GM12878 (cell line): ENCODE measurements around the gene RPL5. TPM values are rescaled to one million over a fixed set of nuclear protein-coding genes. Genes with fewer than 3 reads are reported as not detected.

Experiments
- ATAC-seq: fragments of 200-7000 bp; cut with Tn5 transposase; 3 replicates; pipeline ENCODE4 v1.9.1; 2020; ENCODE audit warnings: mild to moderate bottlenecking, moderate library complexity
- BruUV-seq: library from RNA; stranded (reverse); fragments of 400-500 nt; replicated peaks from 2 replicates; lab custom pipeline; 2021; lab: Mats Ljungman, UMichigan
- CTCF ChIA-PET: fragments of 300-600 bp; sonication (Branson Sonifier 250); formaldehyde crosslinking; extraction: SDS; loops from one replicate; lab custom pipeline; 2021; ENCODE audit warnings: inconsistent platforms; lab: Yijun Ruan, JAX
- POLR2A ChIA-PET: fragments of 350-600 bp; formaldehyde crosslinking; extraction: SDS; loops from one replicate; lab custom pipeline; 2021; ENCODE audit warnings: inconsistent platforms; lab: Charles Lee
- RAD21 ChIA-PET: fragments of 300-600 bp; sonication (Branson Sonifier 250); formaldehyde crosslinking; loops from one replicate; lab custom pipeline; 2023; ENCODE audit warnings: antibody characterized with exemption; ENCODE audit not compliant: unreplicated experiment; lab: Charles Lee
- SMC1A ChIA-PET: fragments of 300-600 bp; sonication (Branson Sonifier 250); formaldehyde crosslinking; loops from one replicate; lab custom pipeline; 2023; ENCODE audit not compliant: unreplicated experiment, uncharacterized antibody; lab: Charles Lee
- DNase-seq: peaks from one replicate; pipeline ENCODE4 v3.0.0-alpha.2; 2011; ENCODE audit warnings: low read depth, low spot score
- FAIRE-seq: peaks from 3 replicates; lab custom pipeline; 2011; peaks lifted over from hg19 to GRCh38; lab: Jason Lieb, UNC
- H2AFZ ChIP-seq: 2 replicates; pipeline ENCODE4 v1.6.0; 2011; ENCODE audit warnings: low read depth, low read length, control low read depth; ENCODE audit not compliant: control insufficient read depth
- H3K27ac ChIP-seq: 2 replicates; pipeline ENCODE4 v1.5.1; 2011; ENCODE audit warnings: control low read depth; ENCODE audit not compliant: control insufficient read depth, insufficient read depth
- H3K27me3 ChIP-seq, 2 experiments: replicated peaks in 1 of 2; 2 replicates each; pipeline versions ENCODE4 v1.6.0 to v1.6.1; 2011; ENCODE audit warnings: low read length in 1 of 2; ENCODE audit not compliant: control insufficient read depth in 2 of 2, insufficient read depth in 2 of 2
- H3K36me3 ChIP-seq, 2 experiments: 2 replicates each; pipeline ENCODE4 v1.5.1; 2011; ENCODE audit warnings: low read length in 1 of 2; ENCODE audit not compliant: control insufficient read depth in 2 of 2, insufficient read depth in 2 of 2
- H3K4me1 ChIP-seq: 2 replicates; pipeline ENCODE4 v1.6.1; 2011; ENCODE audit warnings: mild to moderate bottlenecking, low read length, moderate library complexity, mixed read lengths; ENCODE audit not compliant: control insufficient read depth, insufficient read depth
- H3K4me2 ChIP-seq: 2 replicates; pipeline ENCODE4 v1.6.0; 2011; ENCODE audit warnings: control low read depth; ENCODE audit not compliant: control insufficient read depth, insufficient read depth
- H3K4me3 ChIP-seq: fragments of 200-600 bp; sonication (generic); 2 replicates; pipeline ENCODE4 v1.5.1; 2016
- H3K79me2 ChIP-seq: 2 replicates; pipeline ENCODE4 v1.6.0; 2011; ENCODE audit warnings: low read length; ENCODE audit not compliant: control insufficient read depth, insufficient read depth
- H3K9ac ChIP-seq: 2 replicates; pipeline ENCODE4 v1.8.0; 2011; ENCODE audit warnings: low read length, control low read depth, mixed read lengths; ENCODE audit not compliant: control insufficient read depth, insufficient read depth
- H3K9me3 ChIP-seq: replicated peaks from 3 replicates; pipeline ENCODE4 v1.5.1; 2011; ENCODE audit warnings: mild to moderate bottlenecking, low read length; ENCODE audit not compliant: control insufficient read depth, insufficient read depth
- H4K20me1 ChIP-seq: 2 replicates; pipeline ENCODE4 v1.6.0; 2011; ENCODE audit not compliant: control insufficient read depth, insufficient read depth
- LARP7 ChIP-seq: fragments of 450-650 bp; IDR thresholded peaks from 2 replicates; pipeline ENCODE4 v1.6.1; 2017; ENCODE audit warnings: mild to moderate bottlenecking
- RB1 ChIP-seq: fragments of 450-650 bp; formaldehyde crosslinking; IDR thresholded peaks from 2 replicates; pipeline ENCODE4 v1.6.1; 2017; ENCODE audit warnings: mild to moderate bottlenecking, borderline replicate concordance
- WGBS: methylation state at CpG from one replicate; pipeline ENCODE4 v1.1.6; 2016; ENCODE audit warnings: low lambda C conversion rate; ENCODE audit not compliant: insufficient replicate concordance, insufficient coverage; ENCODE audit errors: missing lambda C conversion rate; 5-methylcytosine and 5-hydroxymethylcytosine counted together
- in situ Hi-C: fragments of 300-500 bp; cut with MboI; formaldehyde crosslinking; loops from 9 replicates; pipeline ENCODE4 v1.14.3; 2018; ENCODE audit warnings: mixed read lengths
- intact Hi-C: fragments of 100-400 bp; cut with micrococcal nuclease; formaldehyde crosslinking; loops from one replicate; pipeline ENCODE4 v1.14.2; 2022; ENCODE audit not compliant: unreplicated experiment
- polyA plus RNA-seq, 11 experiments: library from polyadenylated mRNA; depleted of rRNA in 4 of 11; unstranded in 6 of 11; stranded (reverse) in 5 of 11; fragments of >200 nt; fragmentation: Nextera tagmentation in 4 of 11; fragmentation: Illumina TruSeq in 1 of 11; extraction: Ambion mirVana in 4 of 11; extraction: Trizol in 1 of 11; gene quantifications; 1 replicate in 1 of 11; 2 replicates in 10 of 11; pipeline versions ENCODE4 v1.2.1 to v1.2.3, GENCODE V29; 2011 to 2016; ENCODE audit warnings: inconsistent platforms in 2 of 11, missing spikeins in 2 of 11, low read depth in 1 of 11
- total RNA-seq, 4 experiments: library from RNA; depleted of rRNA in 3 of 4; stranded (reverse); fragments of >200 nt in 3 of 4; fragmentation: Illumina TruSeq in 1 of 4; extraction: Trizol in 1 of 4; gene quantifications; 2 replicates each; pipeline versions ENCODE4 v1.2.1 to v1.2.3, GENCODE V29; 2013 to 2021
- TF ChIP-seq, protein P1 (sequence below): IDR thresholded peaks from 2 replicates; pipeline ENCODE4 v1.6.1; 2011; ENCODE audit warnings: low read depth, low read length, improper control_type of control experiment, borderline replicate concordance

RPL5 gene
- total and polyA plus RNA-seq, 10 of the 15 experiments (the other 5 are each of a cell fraction or from before 2014, with no cell fraction given): 1,685 to 6,047 (median 2,601) TPM

DNA sequence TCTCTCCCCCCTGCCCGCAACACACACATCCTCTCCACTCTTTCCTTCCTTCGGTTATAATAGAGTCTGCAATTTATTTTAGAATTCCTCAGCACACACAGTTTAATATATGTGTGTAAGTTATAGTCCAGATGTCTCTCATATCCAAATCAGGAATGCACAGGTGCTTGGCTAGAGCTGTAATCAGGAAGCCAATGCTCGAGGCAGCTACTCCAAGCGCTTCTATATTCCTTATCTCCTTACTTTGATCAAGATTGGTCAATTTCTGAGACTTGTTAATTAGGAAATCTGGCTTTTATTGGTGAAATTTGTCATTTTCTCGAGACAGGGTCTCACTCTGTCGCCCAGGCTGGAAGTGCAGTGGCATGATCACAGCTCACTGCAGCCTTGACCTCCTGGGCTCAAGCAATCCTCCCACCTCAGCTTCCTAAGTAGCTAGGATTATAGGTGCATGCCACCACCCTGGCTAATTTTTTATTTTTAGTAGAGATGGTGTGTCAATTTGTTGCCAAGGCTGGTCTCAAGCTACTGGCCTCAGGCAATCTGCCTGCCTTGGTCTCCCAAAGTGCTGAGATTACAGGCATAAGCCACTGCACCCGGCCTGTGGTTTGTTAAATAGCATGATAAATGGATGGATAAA is 27.7 kb downstream of the RPL5 start:
- peaks cover 6% of the 10 kb centered on the region for H3K4me1 ChIP-seq
- no peak overlapping the region for H3K9ac ChIP-seq
- H3K4me3 ChIP-seq: no peak overlapping the region
- no peak for ATAC-seq
- no peaks in the 10 kb centered on the region; a peak in 1 of 4 replicates for H3K36me3 ChIP-seq
- H4K20me1 ChIP-seq: no peaks in the 10 kb centered on the region
- H3K79me2 ChIP-seq: no peaks in the 10 kb centered on the region
- no TSS peak for BruUV-seq
- FAIRE-seq: no peak
- SMC1A ChIA-PET: interaction anchor here (0.7 to 7.5 kb wide), 34 partner anchors 10 to 207 kb away, joined by 3 to 179 read pairs (median 6); partner anchors contain the start of gene DIPK1A
- RAD21 ChIA-PET: interaction anchor here (0.7 to 7.9 kb wide), 17 partner anchors 9 to 203 kb away, joined by 3 to 106 read pairs (median 4); partner anchors contain the start of gene DIPK1A
- in situ Hi-C loops: loop anchor here (5.0 kb wide), 1 partner anchor 133 kb away; no protein-coding TSS in a partner anchor
- no peak for DNase-seq
- peak overlapping the region; percentile 58 for H2AFZ ChIP-seq
- H3K27ac ChIP-seq: no peak overlapping the region
- CTCF ChIA-PET: interaction anchor here (0.6 to 7.7 kb wide), 42 partner anchors 9 to 487 kb away, joined by 3 to 169 read pairs (median 6); partner anchors contain the start of genes DIPK1A and RPL5
- H3K9me3 ChIP-seq: no peaks in the 10 kb centered on the region; the same call in 2 of the 3 replicates
- intact Hi-C loops: loop anchor here (1.0 to 2.0 kb wide), 4 partner anchors 101 to 203 kb away; no protein-coding TSS in a partner anchor
- POLR2A ChIA-PET: interaction anchor here (0.5 to 2.2 kb wide), 4 partner anchors 90 to 318 kb away, joined by 3 to 8 read pairs (median 6); no protein-coding TSS in a partner anchor
- 74% methylated on average over 7 of the region's 7 CpGs for WGBS
- peak overlapping the region; percentile 2; the same call in 1 of the 2 replicates for H3K4me2 ChIP-seq
- no peak for TF ChIP-seq LARP7
- TF ChIP-seq RB1: no peak
- TF ChIP-seq, protein P1, sequence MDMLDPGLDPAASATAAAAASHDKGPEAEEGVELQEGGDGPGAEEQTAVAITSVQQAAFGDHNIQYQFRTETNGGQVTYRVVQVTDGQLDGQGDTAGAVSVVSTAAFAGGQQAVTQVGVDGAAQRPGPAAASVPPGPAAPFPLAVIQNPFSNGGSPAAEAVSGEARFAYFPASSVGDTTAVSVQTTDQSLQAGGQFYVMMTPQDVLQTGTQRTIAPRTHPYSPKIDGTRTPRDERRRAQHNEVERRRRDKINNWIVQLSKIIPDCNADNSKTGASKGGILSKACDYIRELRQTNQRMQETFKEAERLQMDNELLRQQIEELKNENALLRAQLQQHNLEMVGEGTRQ: no peak
- TF ChIP-seq, all 136 proteins: peak for 0
- no peaks in the 10 kb centered on the region for H3K27me3 ChIP-seq
